ENCODE results near the gene NT5C3A. TPM values are rescaled to one million over a fixed set of nuclear protein-coding genes. Genes with fewer than 3 reads are reported as not detected.

Gene NT5C3A
- total RNA-seq, 3 donors from 2014 or later: 22.2 to 42.3 (median 27.5) TPM

DNA sequence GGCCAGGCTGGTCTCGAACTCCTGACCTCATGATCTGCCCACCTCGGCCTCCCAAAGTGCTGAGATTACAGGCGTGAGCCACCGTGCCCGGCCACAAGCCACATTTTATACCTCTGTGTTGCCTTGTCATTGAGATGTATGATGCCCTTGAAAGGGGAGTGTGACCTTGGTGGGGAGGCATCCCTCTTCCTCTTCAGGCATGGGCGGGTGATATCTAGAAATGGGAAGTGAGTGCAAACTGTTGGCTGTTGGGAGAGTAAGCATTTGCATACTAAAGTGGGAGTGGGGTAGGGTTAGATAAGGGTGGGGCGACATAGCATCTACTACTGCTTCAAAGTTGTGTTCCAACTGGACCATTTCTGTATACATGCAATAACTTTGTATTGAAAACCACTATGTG, 26.6 kb upstream of the NT5C3A start:
- Histone ChIP-seq H3K36me3 (peaks cover 3% of the 10 kb centered on the region), H3K27me3 (no peaks in the 10 kb centered on the region), H3K27ac (no peak overlapping the region), H3K4me3 (no peak overlapping the region), H3K4me1 (no peaks in the 10 kb centered on the region), H3K9me3 (no peaks in the 10 kb centered on the region)
- intact Hi-C loops (cut with DNase I; ENCODE audit: low total_unique reads): no loop called here
- DNase-seq (ENCODE audit: low spot score in 2 of 2): no peak
- TF ChIP-seq POLR2AphosphoS5 (IDR thresholded peaks at IDR 0.05): no peak
- TF ChIP-seq, protein P1, sequence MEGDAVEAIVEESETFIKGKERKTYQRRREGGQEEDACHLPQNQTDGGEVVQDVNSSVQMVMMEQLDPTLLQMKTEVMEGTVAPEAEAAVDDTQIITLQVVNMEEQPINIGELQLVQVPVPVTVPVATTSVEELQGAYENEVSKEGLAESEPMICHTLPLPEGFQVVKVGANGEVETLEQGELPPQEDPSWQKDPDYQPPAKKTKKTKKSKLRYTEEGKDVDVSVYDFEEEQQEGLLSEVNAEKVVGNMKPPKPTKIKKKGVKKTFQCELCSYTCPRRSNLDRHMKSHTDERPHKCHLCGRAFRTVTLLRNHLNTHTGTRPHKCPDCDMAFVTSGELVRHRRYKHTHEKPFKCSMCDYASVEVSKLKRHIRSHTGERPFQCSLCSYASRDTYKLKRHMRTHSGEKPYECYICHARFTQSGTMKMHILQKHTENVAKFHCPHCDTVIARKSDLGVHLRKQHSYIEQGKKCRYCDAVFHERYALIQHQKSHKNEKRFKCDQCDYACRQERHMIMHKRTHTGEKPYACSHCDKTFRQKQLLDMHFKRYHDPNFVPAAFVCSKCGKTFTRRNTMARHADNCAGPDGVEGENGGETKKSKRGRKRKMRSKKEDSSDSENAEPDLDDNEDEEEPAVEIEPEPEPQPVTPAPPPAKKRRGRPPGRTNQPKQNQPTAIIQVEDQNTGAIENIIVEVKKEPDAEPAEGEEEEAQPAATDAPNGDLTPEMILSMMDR (IDR thresholded peaks at IDR 0.05): no peak
- no peak for TF ChIP-seq POLR2A (IDR thresholded peaks at IDR 0.05)

DNA sequence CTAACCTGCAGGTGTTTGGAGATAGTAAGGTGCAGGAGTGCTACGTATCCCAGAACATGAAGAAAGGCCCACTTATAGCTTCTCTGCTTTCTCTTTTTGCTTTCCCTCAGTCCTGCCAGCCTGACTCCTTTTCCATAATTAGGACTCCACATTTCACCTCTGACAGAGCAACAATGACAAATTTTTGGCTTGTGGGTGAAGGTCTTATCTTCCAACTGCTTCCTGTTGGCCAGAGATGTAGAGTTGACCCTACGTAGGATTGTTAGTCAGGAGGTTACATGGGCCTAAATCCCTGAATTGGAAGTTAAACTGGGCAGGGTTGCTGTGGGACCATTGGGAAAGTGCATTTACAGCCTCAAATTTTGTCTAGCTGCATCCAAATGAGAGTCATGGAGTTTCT, 25.3 kb upstream of the NT5C3A start:
- H3K27ac ChIP-seq: no peak overlapping the region
- TF ChIP-seq, protein P1 (IDR thresholded peaks at IDR 0.05): no peak
- TF ChIP-seq POLR2AphosphoS5 (IDR thresholded peaks at IDR 0.05) (no peak), POLR2A (IDR thresholded peaks at IDR 0.05) (no peak)
- H3K36me3 ChIP-seq: no peaks in the 10 kb centered on the region
- H3K4me1 ChIP-seq: no peaks in the 10 kb centered on the region
- intact Hi-C loops (cut with DNase I; ENCODE audit: low total_unique reads): no loop called here
- H3K4me3 ChIP-seq: no peak overlapping the region
- H3K9me3 ChIP-seq: no peaks in the 10 kb centered on the region
- no peak for DNase-seq (ENCODE audit: low spot score in 2 of 2)
- no peaks in the 10 kb centered on the region for H3K27me3 ChIP-seq

DNA sequence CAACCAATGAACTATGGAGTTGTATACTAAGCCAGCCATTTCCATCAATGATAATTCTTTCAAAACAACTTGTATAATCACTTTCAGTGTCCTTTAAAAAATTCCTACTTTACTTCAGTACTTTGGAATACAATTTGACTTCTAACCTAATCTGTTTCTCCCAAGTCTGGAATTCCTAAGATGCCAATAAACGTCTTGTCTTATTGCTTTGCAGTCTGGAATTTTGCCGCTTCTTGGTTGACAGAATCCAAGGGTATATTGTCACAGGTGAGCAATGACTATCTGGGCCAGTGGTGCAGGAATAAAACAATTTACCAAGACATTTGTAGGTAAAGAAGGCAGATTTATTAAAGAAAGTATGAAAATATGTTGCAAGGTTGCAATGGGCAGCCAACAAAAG, 24.8 kb upstream of the NT5C3A start:
- DNase-seq (ENCODE audit: low spot score in 2 of 2): no peak
- H3K27me3 ChIP-seq: no peaks in the 10 kb centered on the region
- no peak overlapping the region for H3K4me3 ChIP-seq
- H3K27ac ChIP-seq: no peak overlapping the region
- H3K4me1 ChIP-seq: no peaks in the 10 kb centered on the region
- H3K9me3 ChIP-seq: no peaks in the 10 kb centered on the region
- H3K36me3 ChIP-seq: no peaks in the 10 kb centered on the region
- intact Hi-C loops (cut with DNase I; ENCODE audit: low total_unique reads): no loop called here
- TF ChIP-seq, protein P1 (IDR thresholded peaks at IDR 0.05): no peak
- TF ChIP-seq POLR2AphosphoS5 (IDR thresholded peaks at IDR 0.05): no peak
- no peak for TF ChIP-seq POLR2A (IDR thresholded peaks at IDR 0.05)

DNA sequence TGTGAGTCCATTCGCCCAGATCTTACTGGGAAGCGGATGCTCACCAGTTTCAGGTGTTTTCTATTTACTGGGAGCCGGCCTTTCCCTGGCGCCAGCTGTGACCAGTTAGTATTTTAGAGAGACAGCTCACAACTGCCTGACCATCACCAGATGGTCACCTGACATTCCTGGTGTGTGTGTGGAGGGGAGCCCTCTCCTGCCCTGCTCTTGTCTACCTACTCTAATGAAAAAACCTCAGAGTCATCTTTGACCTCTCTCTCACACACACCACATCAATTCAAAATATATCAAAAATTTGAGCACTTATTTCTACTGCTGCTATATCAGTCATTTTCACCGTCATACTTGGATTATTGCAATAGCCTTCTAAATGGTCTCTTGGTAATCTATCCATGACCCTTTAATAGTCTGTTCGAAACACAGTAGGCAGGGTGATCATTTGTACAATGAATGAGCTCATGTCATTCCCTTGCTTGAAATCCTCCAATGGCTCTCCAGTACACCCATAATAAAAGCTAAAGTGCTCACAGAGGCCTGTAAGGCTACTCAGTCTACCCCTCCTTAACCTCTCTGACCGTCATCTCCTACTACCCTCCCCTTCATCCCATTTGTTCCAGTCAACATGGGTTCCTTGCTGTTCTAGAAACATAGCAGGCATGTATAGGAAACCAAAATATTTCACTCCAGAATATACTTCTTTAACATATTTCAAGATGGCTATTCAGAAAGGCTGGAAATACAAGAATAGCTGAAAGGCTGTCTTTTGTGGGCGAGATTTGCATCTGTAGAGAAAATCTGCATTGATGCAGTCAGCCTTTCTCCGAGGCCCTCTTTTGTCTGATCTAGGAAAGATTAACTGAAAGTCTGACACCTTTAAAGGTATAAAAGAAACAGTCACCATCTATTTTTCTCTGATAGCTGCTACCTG, 17.5 kb upstream of the NT5C3A start:
- no peaks in the 10 kb centered on the region for H3K4me1 ChIP-seq
- TF ChIP-seq POLR2A (IDR thresholded peaks at IDR 0.05): no peak
- TF ChIP-seq, protein P1 (IDR thresholded peaks at IDR 0.05): no peak
- no peak for TF ChIP-seq POLR2AphosphoS5 (IDR thresholded peaks at IDR 0.05)
- H3K4me3 ChIP-seq: no peak overlapping the region
- intact Hi-C loops (cut with DNase I; ENCODE audit: low total_unique reads): no loop called here
- DNase-seq (ENCODE audit: low spot score in 2 of 2): no peak
- no peak overlapping the region for H3K27ac ChIP-seq
- no peaks in the 10 kb centered on the region for H3K36me3 ChIP-seq
- H3K9me3 ChIP-seq: no peaks in the 10 kb centered on the region
- H3K27me3 ChIP-seq: no peaks in the 10 kb centered on the region

DNA sequence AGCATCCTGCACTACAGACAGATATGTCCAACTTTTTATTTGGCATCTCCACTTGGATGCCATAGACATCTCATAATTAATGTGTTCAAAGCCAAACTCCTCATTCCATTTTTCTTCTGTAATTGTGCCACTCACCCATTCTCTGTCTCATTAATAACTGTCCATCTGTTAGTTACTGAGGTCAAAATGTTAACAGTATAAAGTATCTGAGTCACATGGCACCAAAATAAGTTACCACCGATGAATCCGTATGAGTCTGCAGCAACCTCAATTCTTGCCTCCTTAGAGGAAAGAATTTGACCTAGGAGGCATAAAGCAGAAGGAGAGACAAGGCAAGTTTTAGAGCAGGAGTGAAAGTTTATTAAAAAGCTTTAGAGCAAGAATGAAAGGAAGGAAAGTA, 16.5 kb upstream of the NT5C3A start:
- intact Hi-C loops (cut with DNase I; ENCODE audit: low total_unique reads): no loop called here
- Histone ChIP-seq H3K36me3 (no peaks in the 10 kb centered on the region), H3K4me3 (no peak overlapping the region), H3K27me3 (no peaks in the 10 kb centered on the region), H3K9me3 (no peaks in the 10 kb centered on the region), H3K4me1 (no peaks in the 10 kb centered on the region), H3K27ac (no peak overlapping the region)
- TF ChIP-seq POLR2AphosphoS5 (IDR thresholded peaks at IDR 0.05) (no peak), POLR2A (IDR thresholded peaks at IDR 0.05) (no peak)
- TF ChIP-seq, protein P1 (IDR thresholded peaks at IDR 0.05): no peak
- no peak for DNase-seq (ENCODE audit: low spot score in 2 of 2)
